Adrenal gland (tissue), 12 donors: ENCODE results near the gene TUBB2B. TPM values are rescaled to one million over a fixed set of nuclear protein-coding genes. Genes with fewer than 3 reads are reported as not detected.

Experiments
- DNase-seq, 7 donors: peaks; one replicate each; pipeline ENCODE4 v3.0.0-alpha.2; 2019 to 2020
- H3K27ac ChIP-seq, 5 donors: fragments of 200-600 bp; sonication (generic) in 4 of 5; 1 replicate in 3 of 5; 2 replicates in 2 of 5; pipeline versions ENCODE4 v1.5.1 to v1.8.0; 2016 to 2020; ENCODE audit warnings: mild to moderate bottlenecking in 1 of 5
- H3K27me3 ChIP-seq: fragments of 200-600 bp; 2 replicates; pipeline ENCODE4 v1.8.0; 2021
- H3K36me3 ChIP-seq, 2 donors: fragments of 200-600 bp; replicated peaks in 1 of 2; 1 replicate in 1 of 2; 2 replicates in 1 of 2; pipeline versions ENCODE4 v1.5.1 to v1.8.0; 2018 to 2022
- H3K4me1 ChIP-seq, 2 donors: fragments of 200-600 bp; replicated peaks in 1 of 2; 1 replicate in 1 of 2; 2 replicates in 1 of 2; pipeline versions ENCODE4 v1.5.1 to v1.8.0; 2018 to 2021
- H3K4me3 ChIP-seq, 4 donors: fragments of 200-600 bp; sonication (generic) in 3 of 4; one replicate each; pipeline ENCODE4 v1.5.1; 2016 to 2018
- H3K9me3 ChIP-seq, 3 donors: fragments of 200-600 bp; sonication (generic) in 1 of 3; replicated peaks in 1 of 3; 1 replicate in 2 of 3; 2 replicates in 1 of 3; pipeline versions ENCODE4 v1.5.1 to v1.8.0; 2016 to 2021
- CTCF ChIP-seq, 6 experiments: fragments of 450-650 bp in 4 of 6; fragments of 200-600 bp in 2 of 6; sonication (generic) in 1 of 6; IDR thresholded peaks; 1 replicate in 5 of 6; 2 replicates in 1 of 6; pipeline versions ENCODE4 v1.5.1 to v1.8.0; 2016 to 2021; ENCODE audit warnings: antibody characterized with exemption in 6 of 6, mild to moderate bottlenecking in 2 of 6, moderate library complexity in 1 of 6
- POLR2A ChIP-seq, 2 donors: fragments of 450-650 bp; IDR thresholded peaks; one replicate each; pipeline ENCODE4 v1.6.1; 2017; ENCODE audit warnings: antibody characterized with exemption in 2 of 2, mild to moderate bottlenecking in 2 of 2, moderate library complexity in 1 of 2
- WGBS, 4 donors: extraction: QIAGEN DNeasy Blood & Tissue Kit in 2 of 4; methylation state at CpG; one replicate each; pipeline versions ENCODE4 v1.1.5 to v1.1.7; 2013 to 2017; 5-methylcytosine and 5-hydroxymethylcytosine counted together
- intact Hi-C, 2 donors: fragments of 100-400 bp; cut with DNase I; formaldehyde crosslinking; loops; one replicate each; pipeline versions ENCODE4 v1.14.1 to v1.15.0; 2022 to 2023
- polyA plus RNA-seq, 3 donors: library from polyadenylated mRNA; stranded (reverse); fragments of 200-250 nt in 2 of 3; fragments of 350-450 nt in 1 of 3; fragmentation: Illumina TruSeq in 1 of 3; extraction: RNeasy Lipid Tissue Mini Kit (QIAGEN cat#74804) in 1 of 3; gene quantifications; one replicate each; pipeline ENCODE4 v1.2.3, GENCODE V29; 2013 to 2014
- total RNA-seq, 9 donors: library from RNA; depleted of rRNA in 4 of 9; stranded (reverse); fragments of >200 nt in 4 of 9; fragments of 120-200 nt in 1 of 9; fragmentation: NEBNext Ultra II Directional in 1 of 9; extraction: Animal tissue kit (Norgen Biotek cat#: 25700) in 1 of 9; gene quantifications; one replicate each; pipeline versions ENCODE4 v1.1.0 to v1.2.4, GENCODE V29; 2013 to 2023
- donor health status: healthy with polysubstance abuse.
- donor health status: Bipolar disorder and iron deficiency.
- donor health status: DM: yes; HTN: yes; CAD: no.
- donor health status: DM: no; HTN: no; CAD: no.
- donor health status: DM: no; HTN: no; CAD: no.
- donor health status: DM: yes; HTN: yes; CAD: no.

The TUBB2B gene
- total and polyA plus RNA-seq, 12 donors = 0.98 to 37.3 (median 2.1) TPM; not detected in 1

GRCh38 chr6:3251462-3252314 is 24.2 kb upstream of the TUBB2B start:
- Histone ChIP-seq H3K27me3 (no peaks in the 10 kb centered on the region), H3K36me3 (no peaks in the 10 kb centered on the region), H3K27ac (no peak overlapping the region), H3K4me3 (no peak overlapping the region), H3K4me1 (peaks cover 0 to 19% of the 10 kb centered on the region in 2 donors), H3K9me3 (no peaks in the 10 kb centered on the region)
- intact Hi-C loops = loop anchor here (5.0 kb wide), 1 partner anchor 124 kb away; no protein-coding TSS in a partner anchor
- peak; percentile 79 to 92 (median 83) for DNase-seq
- WGBS, 4 donors = 31 to 36% (median 33%) methylated on average over 19 to 20 of the region's 20 CpGs
- TF ChIP-seq CTCF (IDR thresholded peaks at IDR 0.05) (peak; percentile 93 to 97 (median 95)), POLR2A (IDR thresholded peaks at IDR 0.05) (no peak)

GRCh38 chr6:3250231-3250675 is 22.8 kb upstream of the TUBB2B start:
- peaks cover 0 to 19% of the 10 kb centered on the region in 2 donors for H3K4me1 ChIP-seq
- DNase-seq = no peak
- intact Hi-C loops = loop anchor here (5.0 kb wide), 1 partner anchor 123 kb away; no protein-coding TSS in a partner anchor
- H3K27me3 ChIP-seq = no peaks in the 10 kb centered on the region
- H3K9me3 ChIP-seq = no peaks in the 10 kb centered on the region
- no peaks in the 10 kb centered on the region for H3K36me3 ChIP-seq
- TF ChIP-seq CTCF (IDR thresholded peaks at IDR 0.05) = no peak
- TF ChIP-seq POLR2A (IDR thresholded peaks at IDR 0.05) = no peak
- H3K27ac ChIP-seq = no peak overlapping the region
- 85 to 88% (median 86%) methylated on average over 9 of the region's 9 CpGs for WGBS, 4 donors
- H3K4me3 ChIP-seq = no peak overlapping the region

GRCh38 chr6:3249821-3250220 is 22.4 kb upstream of the TUBB2B start:
- 72 to 100% (median 91%) methylated on average over 1 to 3 of the region's 3 CpGs for WGBS, 4 donors
- DNase-seq = no peak
- TF ChIP-seq CTCF (IDR thresholded peaks at IDR 0.05) (no peak), POLR2A (IDR thresholded peaks at IDR 0.05) (no peak)

More at GRCh38 chr6:3249821-3250220, 22.4 kb upstream of the TUBB2B start:
- intact Hi-C loops = loop anchor here (5.0 to 10.0 kb wide), 2 partner anchors 85 to 123 kb away; no protein-coding TSS in a partner anchor
- Histone ChIP-seq H3K36me3 (no peaks in the 10 kb centered on the region), H3K27ac (no peak overlapping the region), H3K27me3 (no peaks in the 10 kb centered on the region), H3K4me1 (peaks cover 0 to 19% of the 10 kb centered on the region in 2 donors), H3K9me3 (no peaks in the 10 kb centered on the region), H3K4me3 (no peak overlapping the region)
